GM18909 (cell line): ENCODE measurements around the gene SNAPC3.
"Not testable (repeated sequence)": the region's sequence is repeated elsewhere in the genome, so short reads cannot be mapped to it uniquely, and the experiment has no call there.

Source experiments
- ATAC-seq: cut with Tn5 transposase; IDR thresholded peaks from one replicate; pipeline ENCODE4 v1.9.1; 2021; ENCODE audit warnings: mild to moderate bottlenecking; ENCODE audit not compliant: unreplicated experiment, poor library complexity

Gene SNAPC3

DNA sequence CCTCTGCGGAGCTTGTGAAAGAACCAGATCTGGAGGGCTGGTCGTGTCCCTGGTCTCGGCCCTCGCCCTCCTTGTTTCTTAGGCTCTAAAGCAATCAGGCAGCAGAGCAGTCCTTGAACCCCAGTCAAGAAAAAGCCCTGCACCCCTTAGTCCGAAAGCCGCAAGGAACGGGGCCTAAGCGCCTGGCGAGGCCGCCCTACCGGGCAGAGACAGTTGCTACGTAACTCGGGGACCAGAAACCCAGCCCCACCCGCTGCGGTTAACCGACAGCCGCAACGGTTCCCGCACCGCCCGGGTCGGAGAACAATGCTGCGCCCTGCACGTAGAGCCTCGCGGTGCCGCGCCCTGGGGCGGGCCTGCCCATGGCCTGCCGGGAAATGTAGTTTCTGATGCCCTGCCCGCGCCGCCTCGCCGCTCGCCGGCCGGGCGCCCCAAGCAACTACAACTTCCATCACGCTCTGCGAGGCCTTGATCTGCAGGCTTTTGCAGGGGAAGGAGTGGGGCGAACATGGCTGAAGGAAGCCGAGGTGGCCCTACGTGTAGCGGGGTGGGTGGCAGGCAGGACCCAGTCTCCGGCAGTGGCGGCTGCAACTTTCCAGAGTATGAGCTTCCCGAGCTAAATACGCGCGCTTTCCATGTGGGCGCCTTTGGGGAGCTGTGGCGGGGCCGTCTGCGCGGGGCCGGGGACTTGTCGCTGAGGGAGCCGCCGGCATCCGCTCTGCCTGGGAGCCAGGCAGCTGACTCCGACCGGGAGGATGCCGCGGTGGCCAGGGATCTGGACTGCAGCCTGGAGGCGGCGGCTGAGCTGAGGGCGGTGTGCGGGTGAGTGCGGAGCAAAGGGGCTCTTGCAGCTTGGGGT lies at the start of gene SNAPC3:
SNAPC3 (plus strand) TSS at position 505 of the 859 bp plus-strand sequence; CDS start at position 509, 4 bp downstream.
- peak; percentile 96 for ATAC-seq

DNA sequence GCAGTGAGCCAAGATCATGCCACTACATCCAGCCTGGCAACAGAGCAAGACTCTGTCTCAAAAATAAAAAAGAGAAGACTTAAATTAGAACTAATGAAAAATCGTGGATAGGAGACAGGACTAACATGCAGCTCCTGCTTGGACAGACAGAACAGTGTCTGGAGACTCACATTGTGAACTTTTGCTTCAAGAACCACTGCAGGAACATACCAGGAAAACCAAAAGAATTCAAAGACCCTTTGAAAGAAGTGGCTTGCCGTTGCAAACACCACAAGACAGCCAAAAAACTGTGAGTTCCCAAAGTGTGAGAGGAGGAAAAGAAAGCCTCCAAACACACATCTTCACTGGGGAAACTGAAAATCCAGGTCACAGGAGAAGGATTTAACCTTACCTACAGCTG lies 48.8 kb upstream of the SNAPC3 start:
- no peak for ATAC-seq

DNA sequence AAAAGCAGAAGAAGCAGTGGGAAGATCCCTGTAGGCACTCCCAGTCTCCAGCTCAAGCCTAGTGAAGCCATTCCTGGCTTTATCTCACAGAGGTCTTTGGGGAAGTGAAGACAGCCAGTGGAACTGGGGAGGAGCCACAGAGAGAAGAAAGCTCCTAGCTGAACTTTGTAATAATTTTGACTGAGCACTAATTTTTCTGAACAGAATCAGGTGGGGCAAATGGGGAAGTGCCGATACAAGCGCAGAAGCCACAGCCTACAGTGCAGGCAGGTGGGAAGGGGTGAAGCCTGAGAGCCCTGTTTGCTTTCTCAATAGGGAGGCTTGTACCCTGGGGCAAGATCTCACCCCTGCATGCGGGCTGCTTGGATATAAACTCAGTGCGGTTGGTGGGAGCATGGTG lies 48.4 kb upstream of the SNAPC3 start:
- ATAC-seq: no peak

DNA sequence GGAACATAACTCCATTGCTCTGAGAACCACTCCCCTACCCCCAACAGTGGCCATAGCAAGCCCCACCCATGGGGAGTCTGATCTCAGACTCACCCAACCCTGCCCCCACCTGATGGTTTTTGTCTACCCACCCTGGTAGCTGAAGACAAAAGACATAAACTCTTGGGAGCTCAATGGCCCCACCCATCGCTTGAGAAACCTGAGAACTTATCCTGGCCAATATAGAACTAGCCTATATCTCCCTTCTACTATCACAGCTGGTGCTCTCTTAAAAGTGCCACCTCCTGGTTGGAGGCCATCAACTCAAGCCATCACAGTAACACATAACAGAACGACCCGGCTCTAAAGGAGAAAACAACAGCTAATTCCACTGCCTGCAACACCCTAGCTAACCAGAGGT lies 47.9 kb upstream of the SNAPC3 start:
- ATAC-seq: no peak

DNA sequence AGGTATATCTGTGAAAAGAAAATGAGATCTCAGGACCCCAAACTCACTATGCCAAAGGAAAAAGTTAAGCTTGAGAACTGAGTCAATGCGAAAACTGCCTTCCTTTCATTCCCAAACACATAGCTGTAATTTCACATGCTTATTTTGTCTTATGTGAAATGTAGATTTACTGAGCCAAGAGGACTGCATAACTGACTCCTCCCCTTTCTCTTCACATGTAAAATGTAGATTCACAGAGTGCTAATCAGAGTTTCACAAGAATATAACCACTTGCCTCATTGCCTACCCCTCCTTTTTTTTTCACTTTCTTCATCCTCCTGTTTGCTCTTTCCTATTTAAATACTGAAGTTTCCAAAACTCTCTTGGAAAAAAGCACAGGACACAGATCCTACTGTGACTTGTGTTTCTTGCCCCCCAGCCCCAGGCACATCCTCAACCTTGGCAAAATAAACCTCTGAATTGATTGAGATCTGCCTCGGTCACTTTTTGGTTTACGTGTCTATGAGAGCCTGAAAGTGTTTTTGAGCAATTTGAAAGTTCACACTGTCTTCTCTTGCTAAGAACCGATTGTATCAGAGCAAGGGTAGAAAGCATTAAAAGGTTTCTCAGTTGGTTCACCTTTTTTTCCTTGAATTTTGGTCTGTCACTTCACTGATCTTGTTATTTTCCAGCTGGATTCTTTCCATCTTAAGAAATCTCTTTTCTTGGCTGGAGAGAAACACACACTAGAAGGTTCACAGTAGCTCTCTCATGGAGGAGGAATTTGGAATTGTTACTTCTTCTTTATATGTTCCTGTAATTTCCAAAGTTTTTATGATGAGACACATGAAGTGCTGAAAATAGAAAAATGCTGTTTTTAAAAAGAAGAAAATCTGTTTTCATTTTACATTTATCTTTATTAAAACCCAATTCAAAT lies 44.8 kb upstream of the SNAPC3 start:
- no peak for ATAC-seq

DNA sequence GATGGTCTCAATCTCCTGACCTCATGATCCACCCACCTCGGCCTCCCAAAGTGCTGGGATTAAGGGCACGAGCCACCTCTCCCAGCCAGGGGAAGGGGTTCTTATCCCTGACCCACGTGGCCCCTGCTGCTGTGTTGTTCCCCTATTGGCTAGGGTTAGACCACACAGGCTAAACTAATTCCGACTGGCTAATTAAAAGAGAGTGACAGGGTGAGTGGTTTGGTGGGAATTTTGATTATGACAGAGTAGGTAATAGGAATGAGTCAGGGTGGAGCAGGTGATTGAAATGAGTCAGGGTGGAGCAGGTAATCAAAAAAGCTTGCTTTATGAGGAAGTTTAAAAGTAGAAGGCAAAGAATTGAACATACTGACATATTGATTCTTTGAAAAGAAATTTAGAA lies 43.4 kb upstream of the SNAPC3 start:
- not testable (repeated sequence) for ATAC-seq

DNA sequence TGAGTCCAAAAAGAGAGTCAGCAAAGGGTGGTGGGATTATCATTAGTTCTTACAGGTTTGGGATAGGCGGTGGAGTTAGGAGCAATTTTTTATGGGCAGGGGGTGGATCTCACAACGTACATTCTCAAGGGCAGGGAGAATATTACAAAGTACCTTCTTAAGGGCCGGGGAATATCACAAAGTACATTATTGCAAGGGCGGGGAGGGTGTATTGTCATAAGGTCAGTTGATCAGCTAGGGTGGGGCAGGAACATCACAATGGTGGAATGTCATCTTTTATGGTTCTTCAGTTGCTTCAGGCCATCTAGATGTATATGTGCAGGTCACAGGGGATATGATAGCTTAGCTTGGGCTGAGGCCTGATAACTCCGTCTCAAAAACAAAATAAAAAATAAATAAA lies 42.8 kb upstream of the SNAPC3 start:
- not testable (repeated sequence) for ATAC-seq

DNA sequence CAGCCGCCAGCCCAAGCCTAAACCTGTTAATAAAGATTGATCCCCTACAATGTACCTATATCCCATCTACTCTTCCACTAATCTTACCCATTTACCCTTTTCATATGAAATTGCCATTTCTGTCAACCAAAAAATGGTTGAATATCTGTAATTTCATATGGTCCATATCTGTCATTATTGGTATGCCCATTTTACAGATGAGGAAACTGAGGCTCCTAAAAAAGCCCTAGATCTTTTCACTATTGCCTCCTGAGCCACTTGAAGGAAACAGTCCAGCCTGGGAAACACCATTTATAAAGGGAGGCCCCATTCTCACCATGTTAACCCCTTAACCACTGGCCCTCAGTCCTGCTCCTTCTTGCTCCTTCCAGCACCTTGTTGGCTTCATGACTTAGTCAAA lies 41.2 kb upstream of the SNAPC3 start:
- ATAC-seq: no peak

DNA sequence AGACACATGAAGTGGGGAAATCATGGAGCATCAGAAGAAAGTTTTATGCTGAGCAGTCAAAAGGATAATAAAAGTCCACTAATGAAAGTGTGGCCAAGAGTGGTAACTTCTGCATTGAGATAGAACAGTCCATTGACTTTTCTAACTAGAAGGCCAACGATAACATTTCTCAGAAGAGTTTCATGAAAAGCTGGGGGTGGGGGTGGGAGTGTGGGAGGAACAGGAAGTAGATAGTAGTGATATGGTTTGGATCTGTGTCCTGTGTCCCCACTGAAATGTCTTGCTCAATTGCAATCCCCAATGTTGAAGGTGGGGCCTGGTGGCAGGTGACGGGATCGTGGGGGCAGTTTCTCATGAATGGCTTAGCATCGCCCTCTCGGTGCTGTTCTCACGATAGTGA lies 36.2 kb upstream of the SNAPC3 start:
- ATAC-seq: no peak

DNA sequence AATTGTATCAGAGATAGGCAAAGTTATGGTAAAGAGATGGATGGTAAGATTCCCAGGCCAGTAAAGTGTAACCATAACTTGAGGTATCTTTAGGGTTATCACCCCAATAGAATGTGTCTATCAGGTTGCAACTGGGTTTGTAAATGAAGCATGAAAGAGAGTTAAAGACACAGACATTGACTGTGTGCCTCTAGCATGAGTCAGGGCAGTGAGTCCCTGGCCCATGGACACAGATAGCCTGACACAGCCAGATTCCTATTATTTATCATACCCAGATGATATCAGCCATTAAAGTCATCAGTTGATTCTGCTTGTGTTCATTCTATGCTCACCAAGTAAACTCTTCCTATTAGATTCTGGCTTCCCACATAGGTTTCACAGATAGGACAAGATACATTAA lies 33.5 kb upstream of the SNAPC3 start:
- no peak for ATAC-seq

DNA sequence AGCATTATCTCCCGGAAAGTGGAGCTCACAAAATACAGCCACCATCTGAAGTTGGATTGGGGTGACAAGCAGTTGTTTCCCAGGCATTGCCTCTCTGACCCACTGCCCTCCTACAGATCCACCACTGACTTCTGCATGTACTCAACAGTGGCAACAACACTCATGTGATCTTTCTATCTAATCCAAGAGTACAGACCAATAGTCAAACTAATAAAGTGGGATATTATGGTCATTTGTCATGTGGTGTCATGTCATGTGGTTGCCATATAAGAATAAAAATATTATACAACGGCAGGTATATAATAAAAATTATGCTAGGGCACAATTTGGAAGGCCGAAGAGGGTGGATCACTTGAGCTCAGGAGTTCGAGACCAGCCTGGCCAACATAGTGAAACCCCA lies 33.0 kb upstream of the SNAPC3 start:
- ATAC-seq: no peak

DNA sequence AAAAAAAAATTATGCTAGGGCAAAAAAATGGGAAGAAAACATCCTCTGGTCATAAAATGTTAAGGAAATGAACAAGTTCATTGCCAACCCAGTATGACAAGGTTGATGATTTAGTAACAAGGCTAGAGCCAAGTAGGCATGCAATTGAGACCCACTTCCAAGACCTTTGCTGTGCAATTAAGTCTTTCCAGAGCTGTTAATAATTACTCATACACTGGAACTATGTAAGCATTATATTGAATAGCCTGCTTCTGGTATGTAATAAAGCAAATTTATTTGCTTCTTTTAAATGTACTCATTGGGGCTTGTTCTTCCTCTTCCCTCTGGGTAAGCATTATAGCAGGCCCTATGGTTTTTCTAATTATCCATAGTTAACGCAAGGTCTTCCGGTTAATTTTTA lies 32.5 kb upstream of the SNAPC3 start:
- no peak for ATAC-seq

DNA sequence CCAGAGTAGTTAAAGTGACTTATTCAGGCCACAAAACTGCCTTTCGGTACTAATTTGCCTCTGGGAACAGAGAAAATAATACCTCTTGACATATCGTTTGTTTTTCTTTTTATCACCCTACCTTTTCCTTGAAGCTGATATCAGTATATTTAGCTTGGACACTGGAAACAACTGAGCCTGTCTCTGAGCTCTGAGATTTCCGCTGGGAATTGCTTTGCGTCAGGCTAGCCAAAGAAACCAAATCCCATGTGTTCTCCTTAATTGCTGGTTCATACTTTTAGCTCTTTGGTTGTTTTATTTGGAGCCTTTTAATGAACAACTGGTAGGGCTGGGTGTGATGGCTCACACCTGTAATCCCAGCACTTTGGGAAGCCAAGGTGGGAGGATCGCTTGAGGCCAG lies 30.3 kb upstream of the SNAPC3 start:
- no peak for ATAC-seq

DNA sequence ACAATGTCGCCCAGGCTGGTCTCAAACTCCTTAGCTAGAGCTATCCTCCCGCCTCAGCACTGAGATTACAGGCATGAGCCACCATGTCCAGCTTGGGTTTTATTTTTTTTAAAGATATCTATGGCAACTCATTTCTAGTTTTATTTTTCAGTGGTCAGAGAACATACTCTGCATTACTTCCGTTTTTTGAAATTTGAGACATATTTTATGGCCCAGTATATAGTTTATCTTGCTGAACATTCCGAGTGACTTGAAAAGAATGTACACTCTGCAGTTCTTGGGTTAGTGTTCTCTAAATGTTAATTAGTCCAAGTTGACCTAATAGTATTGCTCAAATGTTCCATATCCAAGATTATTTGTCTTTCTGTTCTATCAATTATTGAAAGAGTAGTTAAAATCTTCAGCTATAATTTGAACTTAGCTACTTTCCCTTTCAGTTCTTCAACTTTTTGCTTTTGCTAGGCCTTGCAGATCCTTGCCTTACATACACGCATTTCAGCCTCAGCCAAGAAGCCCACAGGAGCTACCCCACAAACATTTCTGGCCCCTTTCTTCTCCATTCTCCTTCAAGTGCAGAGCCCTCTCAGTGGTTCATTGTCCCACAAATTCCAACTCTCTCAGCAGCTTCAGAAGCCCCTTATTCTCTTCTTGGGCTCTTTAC lies 22.3 kb upstream of the SNAPC3 start:
- ATAC-seq: peak; percentile 65

DNA sequence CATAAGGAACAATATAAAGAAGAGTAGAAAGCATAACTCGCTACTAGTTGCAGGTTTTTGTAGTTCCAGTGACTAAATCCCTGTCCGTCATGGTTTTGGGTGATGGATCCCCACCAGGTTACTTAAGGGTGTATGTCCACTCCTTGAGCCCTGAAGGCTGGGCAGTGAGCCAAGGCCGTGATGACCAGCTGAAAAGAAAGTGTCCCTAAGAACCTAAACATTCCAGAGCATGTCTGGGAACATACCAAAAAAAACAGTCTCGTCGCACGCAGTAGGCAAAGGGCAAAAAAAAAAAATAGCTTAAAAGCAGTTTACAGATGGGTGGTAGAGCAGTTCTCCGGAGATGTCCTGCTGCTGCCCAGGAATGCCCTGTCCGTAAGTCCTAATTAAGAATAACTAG lies 21.4 kb upstream of the SNAPC3 start:
- no peak for ATAC-seq

DNA sequence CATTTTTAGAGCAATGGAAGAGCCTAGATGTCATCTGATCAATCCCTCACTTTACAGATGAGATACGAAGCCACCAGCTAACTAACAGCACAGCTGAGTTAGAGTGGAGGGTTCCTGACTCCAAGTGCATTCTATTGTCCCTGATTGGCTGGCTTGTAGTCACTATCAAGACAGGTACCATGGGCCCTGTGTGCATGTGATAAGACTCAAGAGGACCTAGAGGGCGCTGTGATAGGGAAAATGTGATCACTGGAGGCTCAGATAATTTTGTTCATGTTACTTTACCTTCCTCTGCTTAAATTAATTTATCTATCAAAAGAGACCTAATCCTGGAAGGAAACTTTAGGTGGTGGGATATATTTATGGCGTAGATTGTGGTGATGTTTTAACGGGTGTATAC lies 19.5 kb upstream of the SNAPC3 start:
- ATAC-seq: no peak

DNA sequence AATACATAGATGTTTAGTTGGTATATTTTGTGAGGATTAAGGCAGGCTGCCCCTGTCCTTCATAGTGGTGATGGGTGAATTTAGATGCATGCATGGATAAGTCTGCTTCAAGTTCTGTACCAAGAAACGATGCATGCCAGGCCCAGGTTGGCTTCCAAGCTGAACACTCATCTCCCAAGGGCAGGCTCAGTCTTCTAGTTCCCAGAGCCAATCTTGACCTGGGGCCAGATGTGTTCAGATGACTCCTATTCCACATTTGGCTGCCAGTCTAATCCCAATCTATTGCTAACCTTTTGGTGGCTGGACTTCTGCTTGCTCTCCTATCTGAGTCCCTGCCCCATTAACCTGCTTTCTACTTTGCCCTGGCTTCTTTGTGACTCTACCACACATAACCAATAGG lies 18.5 kb upstream of the SNAPC3 start:
- ATAC-seq: no peak

DNA sequence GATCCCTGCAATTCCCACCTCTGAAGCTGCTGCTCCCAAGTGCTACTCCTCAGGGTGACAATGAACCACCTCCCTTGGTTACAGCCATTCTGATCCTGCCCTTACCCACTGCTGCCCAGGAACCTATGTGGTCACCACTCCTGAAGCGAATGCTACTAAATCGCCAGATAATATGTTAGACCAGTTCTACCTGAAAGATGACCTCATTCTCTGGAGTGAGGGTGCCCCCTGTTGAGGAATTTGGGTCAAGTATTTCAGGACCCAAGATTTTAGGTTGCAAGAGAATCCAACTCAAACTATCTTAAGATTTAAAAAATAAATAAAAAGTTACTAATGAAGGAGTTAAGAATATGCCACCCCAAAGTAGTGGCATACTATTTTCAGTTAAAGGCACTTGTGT lies 5.8 kb upstream of the SNAPC3 start:
- ATAC-seq: peak; percentile 75

DNA sequence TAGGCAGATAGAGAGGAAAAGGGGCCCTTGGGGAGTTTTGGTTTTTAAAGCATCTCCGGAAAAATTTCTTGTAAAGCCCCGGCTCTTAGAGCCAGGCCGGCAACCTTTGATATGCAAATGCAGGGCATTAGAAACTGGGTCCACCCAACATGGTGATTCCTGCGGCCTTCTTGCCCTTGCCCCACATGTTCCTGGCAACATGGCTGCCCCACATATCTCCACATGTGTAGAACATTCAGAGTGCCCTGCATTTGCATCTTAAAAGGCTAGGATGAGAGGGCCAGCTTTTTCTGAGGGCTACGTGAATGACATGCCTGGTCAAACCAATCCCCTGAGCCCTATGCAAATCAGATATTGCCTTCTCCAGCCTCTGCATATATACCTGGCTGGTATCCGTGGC lies 5.0 kb upstream of the SNAPC3 start:
- ATAC-seq: no peak

DNA sequence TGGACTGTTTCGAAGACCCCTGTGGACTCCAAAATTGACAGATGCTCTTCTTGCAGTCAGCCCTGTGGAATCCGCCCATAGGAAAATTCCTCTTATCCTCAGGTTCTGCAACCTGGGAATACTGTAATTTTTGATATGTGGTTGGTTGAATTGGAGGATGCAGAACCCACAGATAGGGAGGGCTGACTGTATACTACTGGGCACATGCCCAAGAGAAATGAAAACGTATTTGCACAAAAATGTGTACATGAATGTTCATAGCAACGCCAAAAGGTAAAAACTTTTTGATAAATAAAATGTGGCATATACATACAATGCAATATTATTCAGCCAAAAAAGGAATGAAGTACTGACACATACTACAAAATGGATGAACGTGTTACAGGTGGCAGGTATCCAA lies 1.9 kb upstream of the SNAPC3 start:
- ATAC-seq: no peak

DNA sequence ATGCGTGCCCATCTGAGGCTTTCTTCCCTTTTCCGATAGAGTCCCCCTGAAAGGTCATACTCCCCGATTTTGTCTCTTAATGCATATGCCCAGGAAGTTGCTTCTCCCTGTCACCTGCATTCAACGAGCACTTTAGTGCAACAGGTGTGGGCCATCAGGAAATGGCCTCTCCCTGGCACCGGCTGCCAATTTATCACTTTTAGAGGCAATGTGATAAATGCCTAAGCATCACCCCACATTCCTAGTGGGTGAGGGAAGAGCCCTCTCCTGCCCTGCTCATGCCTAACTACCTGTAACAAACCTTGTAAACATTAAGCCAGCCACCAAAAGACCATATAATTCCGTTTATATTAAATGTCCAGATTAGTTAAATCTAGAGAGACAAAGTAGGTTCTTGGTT lies 1.1 kb upstream of the SNAPC3 start:
- no peak for ATAC-seq
